ENCODE results near the gene TRPM1.

The TRPM1 gene

DNA sequence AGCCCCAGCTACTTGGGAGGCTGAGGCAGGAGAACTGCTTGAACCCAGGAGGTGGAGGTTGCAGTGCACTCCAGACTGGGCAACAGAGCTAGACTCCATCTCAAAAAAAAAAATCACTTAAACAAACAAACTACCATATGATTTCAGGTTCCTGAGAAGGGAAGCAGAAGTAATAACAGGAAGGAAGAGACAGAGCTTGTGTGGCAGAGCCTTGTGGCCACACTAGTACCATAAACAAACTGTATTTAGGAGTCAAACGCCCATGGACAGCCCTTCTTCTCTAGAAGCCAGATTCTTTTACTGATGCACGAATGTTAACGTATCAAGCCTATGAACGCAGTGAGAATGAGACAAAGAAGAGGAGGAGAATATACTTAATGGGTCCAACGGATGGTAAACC lies 122.1 kb downstream of the TRPM1 start:
- DNase-seq (ENCODE audit: low read depth, low spot score) = no peak
- H3K9ac ChIP-seq (ENCODE audit: insufficient read length, low read depth) = no peak overlapping the region
- H3K4me3 ChIP-seq (ENCODE audit: insufficient read length, low read depth) = no peak overlapping the region
- H3K36me3 ChIP-seq (ENCODE audit: insufficient read depth, insufficient read length, low read length) = peaks cover 30% of the 10 kb centered on the region
- H3K27me3 ChIP-seq (ENCODE audit: insufficient read depth, insufficient read length) = no peaks in the 10 kb centered on the region
- TF ChIP-seq SUZ12 (IDR thresholded peaks at IDR 0.05; ENCODE audit: extremely low read depth, insufficient read depth, insufficient read length) = no peak
- TF ChIP-seq ZNF274 (IDR thresholded peaks at IDR 0.05; ENCODE audit: low read depth, low read length) = no peak
- no peak for TF ChIP-seq YY1 (IDR thresholded peaks at IDR 0.05; ENCODE audit: insufficient read depth, insufficient read length)
- no peaks in the 10 kb centered on the region for H3K4me1 ChIP-seq (ENCODE audit: insufficient read depth, insufficient read length)
- H3K9me3 ChIP-seq (ENCODE audit: insufficient read depth, low read length) = no peaks in the 10 kb centered on the region

DNA sequence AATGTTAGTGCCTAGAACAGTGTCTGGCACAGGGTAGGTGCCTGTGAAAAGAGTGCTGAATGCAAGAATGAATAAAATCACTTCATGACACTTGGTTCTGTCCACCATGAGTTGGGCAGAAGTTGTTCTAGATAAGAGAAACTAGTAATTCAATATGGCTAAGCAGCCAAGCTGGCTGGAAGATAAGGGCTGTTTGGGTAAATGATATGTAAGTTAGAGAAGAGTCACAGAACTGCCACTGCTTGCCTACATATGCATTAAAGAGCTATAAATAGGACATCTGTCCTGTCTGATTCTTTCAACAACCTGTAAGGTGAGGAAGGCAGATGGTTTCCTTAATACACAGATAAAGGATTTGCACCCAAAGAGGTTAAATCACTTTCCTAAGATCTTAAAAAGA lies 123.2 kb downstream of the TRPM1 start:
- Histone ChIP-seq H3K4me3 (ENCODE audit: insufficient read length, low read depth) (no peak overlapping the region), H3K9me3 (ENCODE audit: insufficient read depth, low read length) (no peaks in the 10 kb centered on the region), H3K36me3 (ENCODE audit: insufficient read depth, insufficient read length, low read length) (peaks cover 31% of the 10 kb centered on the region), H3K9ac (ENCODE audit: insufficient read length, low read depth) (no peak overlapping the region), H3K4me1 (ENCODE audit: insufficient read depth, insufficient read length) (no peaks in the 10 kb centered on the region), H3K27me3 (ENCODE audit: insufficient read depth, insufficient read length) (no peaks in the 10 kb centered on the region)
- TF ChIP-seq YY1 (IDR thresholded peaks at IDR 0.05; ENCODE audit: insufficient read depth, insufficient read length) (no peak), ZNF274 (IDR thresholded peaks at IDR 0.05; ENCODE audit: low read depth, low read length) (no peak), SUZ12 (IDR thresholded peaks at IDR 0.05; ENCODE audit: extremely low read depth, insufficient read depth, insufficient read length) (no peak)
- no peak for DNase-seq (ENCODE audit: low read depth, low spot score)

GRCh38 chr15:30974112-30974511 lies 127.4 kb downstream of the TRPM1 start:
- no peaks in the 10 kb centered on the region for H3K9me3 ChIP-seq (ENCODE audit: insufficient read depth, low read length)
- TF ChIP-seq YY1 (IDR thresholded peaks at IDR 0.05; ENCODE audit: insufficient read depth, insufficient read length) = no peak
- TF ChIP-seq SUZ12 (IDR thresholded peaks at IDR 0.05; ENCODE audit: extremely low read depth, insufficient read depth, insufficient read length) = no peak
- TF ChIP-seq ZNF274 (IDR thresholded peaks at IDR 0.05; ENCODE audit: low read depth, low read length) = no peak
- H3K4me3 ChIP-seq (ENCODE audit: insufficient read length, low read depth) = no peak overlapping the region
- no peaks in the 10 kb centered on the region for H3K4me1 ChIP-seq (ENCODE audit: insufficient read depth, insufficient read length)
- no peak overlapping the region for H3K9ac ChIP-seq (ENCODE audit: insufficient read length, low read depth)
- no peak for DNase-seq (ENCODE audit: low read depth, low spot score)
- H3K36me3 ChIP-seq (ENCODE audit: insufficient read depth, insufficient read length, low read length) = peaks cover 26% of the 10 kb centered on the region
- H3K27me3 ChIP-seq (ENCODE audit: insufficient read depth, insufficient read length) = no peaks in the 10 kb centered on the region

DNA sequence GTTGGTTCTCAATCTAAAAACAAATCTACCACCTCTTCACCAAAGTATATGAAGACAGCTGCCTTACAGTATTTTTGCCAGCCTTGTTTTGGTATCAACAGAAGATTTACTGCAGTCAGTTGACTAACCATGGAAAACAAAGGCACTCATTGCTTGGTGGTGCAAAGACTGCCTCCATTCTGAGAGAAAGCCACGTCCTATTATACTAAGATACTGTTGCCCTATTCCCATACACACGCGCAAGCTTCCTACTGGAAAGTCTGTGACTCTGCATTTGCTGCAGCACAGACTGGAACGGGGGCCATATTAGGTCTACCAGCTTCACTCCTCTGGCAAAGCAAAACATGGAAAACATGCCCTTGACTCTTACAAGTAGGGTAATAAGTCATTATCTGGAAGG lies 128.1 kb downstream of the TRPM1 start:
- Histone ChIP-seq H3K9ac (ENCODE audit: insufficient read length, low read depth) (no peak overlapping the region), H3K9me3 (ENCODE audit: insufficient read depth, low read length) (no peaks in the 10 kb centered on the region), H3K4me1 (ENCODE audit: insufficient read depth, insufficient read length) (no peaks in the 10 kb centered on the region), H3K4me3 (ENCODE audit: insufficient read length, low read depth) (no peak overlapping the region), H3K36me3 (ENCODE audit: insufficient read depth, insufficient read length, low read length) (peaks cover 29% of the 10 kb centered on the region), H3K27me3 (ENCODE audit: insufficient read depth, insufficient read length) (no peaks in the 10 kb centered on the region)
- TF ChIP-seq SUZ12 (IDR thresholded peaks at IDR 0.05; ENCODE audit: extremely low read depth, insufficient read depth, insufficient read length) (no peak), ZNF274 (IDR thresholded peaks at IDR 0.05; ENCODE audit: low read depth, low read length) (no peak), YY1 (IDR thresholded peaks at IDR 0.05; ENCODE audit: insufficient read depth, insufficient read length) (no peak)
- DNase-seq (ENCODE audit: low read depth, low spot score) = no peak

- H3K9ac ChIP-seq (ENCODE audit: insufficient read length, low read depth) = no peak overlapping the region
- DNase-seq (ENCODE audit: low read depth, low spot score) = no peak
- H3K4me1 ChIP-seq (ENCODE audit: insufficient read depth, insufficient read length) = no peaks in the 10 kb centered on the region
- TF ChIP-seq SUZ12 (IDR thresholded peaks at IDR 0.05; ENCODE audit: extremely low read depth, insufficient read depth, insufficient read length) (no peak), ZNF274 (IDR thresholded peaks at IDR 0.05; ENCODE audit: low read depth, low read length) (no peak), YY1 (IDR thresholded peaks at IDR 0.05; ENCODE audit: insufficient read depth, insufficient read length) (no peak)
- H3K27me3 ChIP-seq (ENCODE audit: insufficient read depth, insufficient read length) = no peaks in the 10 kb centered on the region
- H3K36me3 ChIP-seq (ENCODE audit: insufficient read depth, insufficient read length, low read length) = peaks cover 31% of the 10 kb centered on the region
- no peaks in the 10 kb centered on the region for H3K9me3 ChIP-seq (ENCODE audit: insufficient read depth, low read length)
- no peak overlapping the region for H3K4me3 ChIP-seq (ENCODE audit: insufficient read length, low read depth)
Observed at GRCh38 chr15:30969724-30970123, 131.8 kb downstream of the TRPM1 start.

DNA sequence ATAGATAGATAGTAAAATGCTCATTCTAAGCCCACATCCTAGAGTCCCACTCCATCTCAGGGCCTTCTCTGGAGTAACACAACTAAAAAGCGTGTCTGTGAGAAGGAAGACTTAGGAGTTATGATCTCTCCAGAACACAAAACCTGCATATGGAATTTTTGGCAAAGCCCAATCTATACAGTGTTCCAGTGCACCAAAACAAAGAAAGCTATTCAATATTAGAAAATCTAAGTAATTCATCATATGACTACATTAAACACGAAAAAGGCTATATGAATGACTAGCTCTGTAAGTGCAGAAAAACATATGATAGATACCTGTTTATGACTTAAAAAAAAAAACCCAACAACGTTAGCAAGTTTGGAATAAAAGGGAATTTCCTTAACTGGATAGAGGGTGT lies 137.8 kb downstream of the TRPM1 start:
- no peak overlapping the region for H3K9ac ChIP-seq (ENCODE audit: insufficient read length, low read depth)
- no peaks in the 10 kb centered on the region for H3K27me3 ChIP-seq (ENCODE audit: insufficient read depth, insufficient read length)
- no peaks in the 10 kb centered on the region for H3K4me1 ChIP-seq (ENCODE audit: insufficient read depth, insufficient read length)
- no peak for TF ChIP-seq YY1 (IDR thresholded peaks at IDR 0.05; ENCODE audit: insufficient read depth, insufficient read length)
- no peak for TF ChIP-seq SUZ12 (IDR thresholded peaks at IDR 0.05; ENCODE audit: extremely low read depth, insufficient read depth, insufficient read length)
- TF ChIP-seq ZNF274 (IDR thresholded peaks at IDR 0.05; ENCODE audit: low read depth, low read length) = no peak
- no peak for DNase-seq (ENCODE audit: low read depth, low spot score)
- peaks cover 33% of the 10 kb centered on the region for H3K36me3 ChIP-seq (ENCODE audit: insufficient read depth, insufficient read length, low read length)
- H3K9me3 ChIP-seq (ENCODE audit: insufficient read depth, low read length) = no peaks in the 10 kb centered on the region
- H3K4me3 ChIP-seq (ENCODE audit: insufficient read length, low read depth) = no peak overlapping the region

- H3K36me3 ChIP-seq (ENCODE audit: insufficient read depth, insufficient read length, low read length) = peaks cover 40% of the 10 kb centered on the region
Observed at GRCh38 chr15:30962659-30963058, 138.9 kb downstream of the TRPM1 start.

More at GRCh38 chr15:30962659-30963058, 138.9 kb downstream of the TRPM1 start:
- Histone ChIP-seq H3K4me1 (ENCODE audit: insufficient read depth, insufficient read length) (no peaks in the 10 kb centered on the region), H3K27me3 (ENCODE audit: insufficient read depth, insufficient read length) (no peaks in the 10 kb centered on the region), H3K9ac (ENCODE audit: insufficient read length, low read depth) (no peak overlapping the region), H3K4me3 (ENCODE audit: insufficient read length, low read depth) (no peak overlapping the region), H3K9me3 (ENCODE audit: insufficient read depth, low read length) (no peaks in the 10 kb centered on the region)
- DNase-seq (ENCODE audit: low read depth, low spot score) = no peak
- TF ChIP-seq YY1 (IDR thresholded peaks at IDR 0.05; ENCODE audit: insufficient read depth, insufficient read length) (no peak), ZNF274 (IDR thresholded peaks at IDR 0.05; ENCODE audit: low read depth, low read length) (no peak), SUZ12 (IDR thresholded peaks at IDR 0.05; ENCODE audit: extremely low read depth, insufficient read depth, insufficient read length) (no peak)
